ENCODE measurements around the gene ACOXL.

- TF ChIP-seq POLR2A (IDR thresholded peaks at IDR 0.05) (no peak), EP300 (IDR thresholded peaks at IDR 0.05) (no peak), CTCF (IDR thresholded peaks at IDR 0.05) (no peak), POLR2AphosphoS5 (IDR thresholded peaks at IDR 0.05) (no peak)
Measured at GRCh38 chr2:111022633-111023032, 290.3 kb downstream of the ACOXL start.
